ENCODE results near the gene HIPK1.

DNA sequence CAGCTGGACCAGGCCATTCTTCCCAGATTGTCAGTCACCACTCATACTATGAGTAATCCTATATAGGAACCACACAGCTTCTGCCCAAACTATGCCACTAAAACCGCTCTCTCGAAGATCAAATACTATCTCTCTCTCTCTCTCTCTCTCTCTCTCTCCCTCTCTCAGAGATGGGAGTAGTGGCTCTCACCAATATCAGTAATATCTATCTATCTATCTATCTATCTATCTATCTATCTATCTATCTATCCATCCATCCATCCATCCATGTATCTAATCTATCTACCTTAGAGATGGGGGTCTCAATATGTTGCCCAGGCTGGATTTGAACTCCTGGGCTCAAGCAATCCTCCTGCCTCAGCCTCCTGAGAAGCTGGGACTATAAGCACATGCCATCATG, 4.7 kb upstream of the HIPK1 start:
- TF ChIP-seq ZBTB33 (IDR thresholded peaks at IDR 0.05; ENCODE audit: extremely low read depth, insufficient replicate concordance, low read length) (no peak), TCF7L2 (IDR thresholded peaks at IDR 0.05; ENCODE audit: borderline replicate concordance, extremely low read depth, insufficient read depth, insufficient read length) (no peak), RAD21 (IDR thresholded peaks at IDR 0.05; ENCODE audit: low read depth) (no peak), POLR2AphosphoS5 (IDR thresholded peaks at IDR 0.05; ENCODE audit: low read depth, low read length) (no peak), REST (IDR thresholded peaks at IDR 0.05; ENCODE audit: low read depth) (no peak), EZH2phosphoT487 (IDR thresholded peaks at IDR 0.05; ENCODE audit: borderline replicate concordance) (no peak), ZFX (IDR thresholded peaks at IDR 0.05) (no peak), ATF3 (IDR thresholded peaks at IDR 0.05) (no peak), EGR1 (IDR thresholded peaks at IDR 0.05; ENCODE audit: low read depth) (no peak), POLR2A (IDR thresholded peaks at IDR 0.05; ENCODE audit: borderline replicate concordance, extremely low read depth, insufficient read depth, insufficient read length) (no peak), SP1 (IDR thresholded peaks at IDR 0.05; ENCODE audit: low read depth) (no peak)
- TF ChIP-seq, protein P1, sequence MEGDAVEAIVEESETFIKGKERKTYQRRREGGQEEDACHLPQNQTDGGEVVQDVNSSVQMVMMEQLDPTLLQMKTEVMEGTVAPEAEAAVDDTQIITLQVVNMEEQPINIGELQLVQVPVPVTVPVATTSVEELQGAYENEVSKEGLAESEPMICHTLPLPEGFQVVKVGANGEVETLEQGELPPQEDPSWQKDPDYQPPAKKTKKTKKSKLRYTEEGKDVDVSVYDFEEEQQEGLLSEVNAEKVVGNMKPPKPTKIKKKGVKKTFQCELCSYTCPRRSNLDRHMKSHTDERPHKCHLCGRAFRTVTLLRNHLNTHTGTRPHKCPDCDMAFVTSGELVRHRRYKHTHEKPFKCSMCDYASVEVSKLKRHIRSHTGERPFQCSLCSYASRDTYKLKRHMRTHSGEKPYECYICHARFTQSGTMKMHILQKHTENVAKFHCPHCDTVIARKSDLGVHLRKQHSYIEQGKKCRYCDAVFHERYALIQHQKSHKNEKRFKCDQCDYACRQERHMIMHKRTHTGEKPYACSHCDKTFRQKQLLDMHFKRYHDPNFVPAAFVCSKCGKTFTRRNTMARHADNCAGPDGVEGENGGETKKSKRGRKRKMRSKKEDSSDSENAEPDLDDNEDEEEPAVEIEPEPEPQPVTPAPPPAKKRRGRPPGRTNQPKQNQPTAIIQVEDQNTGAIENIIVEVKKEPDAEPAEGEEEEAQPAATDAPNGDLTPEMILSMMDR (IDR thresholded peaks at IDR 0.05 in 2 of 3, conservative IDR thresholded peaks at IDR 0.05 in 1 of 3; ENCODE audit: borderline replicate concordance in 1 of 3, insufficient read depth in 1 of 3, low read depth in 2 of 3, low read length in 2 of 3) = no peak
